ENCODE measurements around the gene TRIM54.

DNA sequence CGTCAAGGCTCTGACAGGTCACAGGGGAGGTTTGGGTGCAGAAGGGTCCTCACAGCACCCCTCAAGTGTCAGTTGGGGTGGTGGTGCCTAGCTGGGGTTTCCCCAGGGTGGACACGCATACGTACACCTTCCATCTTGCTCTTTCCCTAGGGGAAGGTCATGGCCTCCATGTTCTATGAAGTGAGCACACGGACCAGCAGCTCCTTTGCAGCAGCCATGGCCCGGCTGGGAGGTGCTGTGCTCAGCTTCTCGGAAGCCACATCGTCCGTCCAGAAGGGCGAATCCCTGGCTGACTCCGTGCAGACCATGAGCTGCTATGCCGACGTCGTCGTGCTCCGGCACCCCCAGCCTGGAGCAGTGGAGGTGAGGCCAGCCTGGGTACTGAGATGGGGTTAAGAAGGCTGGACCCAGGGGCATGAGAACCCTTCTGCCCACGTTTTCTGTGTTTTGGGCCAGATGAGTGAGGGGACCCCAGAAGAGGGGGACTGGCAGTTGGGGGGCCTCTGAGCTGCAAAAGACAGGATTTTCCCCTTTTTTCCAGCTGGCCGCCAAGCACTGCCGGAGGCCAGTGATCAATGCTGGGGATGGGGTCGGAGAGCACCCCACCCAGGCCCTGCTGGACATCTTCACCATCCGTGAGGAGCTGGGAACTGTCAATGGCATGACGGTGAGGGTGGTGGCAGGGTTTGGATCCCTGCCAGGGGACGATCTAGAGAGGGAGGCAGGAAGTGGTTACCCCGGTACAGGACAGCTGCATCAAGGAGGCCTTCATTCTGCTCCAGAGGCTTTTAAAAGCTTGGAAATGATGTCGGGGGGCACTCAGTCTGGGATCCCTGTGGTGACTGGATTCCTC, 40.2 kb upstream of the TRIM54 start:
- TF ChIP-seq, protein P1, sequence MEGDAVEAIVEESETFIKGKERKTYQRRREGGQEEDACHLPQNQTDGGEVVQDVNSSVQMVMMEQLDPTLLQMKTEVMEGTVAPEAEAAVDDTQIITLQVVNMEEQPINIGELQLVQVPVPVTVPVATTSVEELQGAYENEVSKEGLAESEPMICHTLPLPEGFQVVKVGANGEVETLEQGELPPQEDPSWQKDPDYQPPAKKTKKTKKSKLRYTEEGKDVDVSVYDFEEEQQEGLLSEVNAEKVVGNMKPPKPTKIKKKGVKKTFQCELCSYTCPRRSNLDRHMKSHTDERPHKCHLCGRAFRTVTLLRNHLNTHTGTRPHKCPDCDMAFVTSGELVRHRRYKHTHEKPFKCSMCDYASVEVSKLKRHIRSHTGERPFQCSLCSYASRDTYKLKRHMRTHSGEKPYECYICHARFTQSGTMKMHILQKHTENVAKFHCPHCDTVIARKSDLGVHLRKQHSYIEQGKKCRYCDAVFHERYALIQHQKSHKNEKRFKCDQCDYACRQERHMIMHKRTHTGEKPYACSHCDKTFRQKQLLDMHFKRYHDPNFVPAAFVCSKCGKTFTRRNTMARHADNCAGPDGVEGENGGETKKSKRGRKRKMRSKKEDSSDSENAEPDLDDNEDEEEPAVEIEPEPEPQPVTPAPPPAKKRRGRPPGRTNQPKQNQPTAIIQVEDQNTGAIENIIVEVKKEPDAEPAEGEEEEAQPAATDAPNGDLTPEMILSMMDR (tag by site-specific recombination; IDR thresholded peaks at IDR 0.05) = no peak
- TF ChIP-seq, protein P2, sequence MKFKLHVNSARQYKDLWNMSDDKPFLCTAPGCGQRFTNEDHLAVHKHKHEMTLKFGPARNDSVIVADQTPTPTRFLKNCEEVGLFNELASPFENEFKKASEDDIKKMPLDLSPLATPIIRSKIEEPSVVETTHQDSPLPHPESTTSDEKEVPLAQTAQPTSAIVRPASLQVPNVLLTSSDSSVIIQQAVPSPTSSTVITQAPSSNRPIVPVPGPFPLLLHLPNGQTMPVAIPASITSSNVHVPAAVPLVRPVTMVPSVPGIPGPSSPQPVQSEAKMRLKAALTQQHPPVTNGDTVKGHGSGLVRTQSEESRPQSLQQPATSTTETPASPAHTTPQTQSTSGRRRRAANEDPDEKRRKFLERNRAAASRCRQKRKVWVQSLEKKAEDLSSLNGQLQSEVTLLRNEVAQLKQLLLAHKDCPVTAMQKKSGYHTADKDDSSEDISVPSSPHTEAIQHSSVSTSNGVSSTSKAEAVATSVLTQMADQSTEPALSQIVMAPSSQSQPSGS (tag by site-specific recombination; IDR thresholded peaks at IDR 0.05; ENCODE audit: low read depth) = no peak
